ENCODE results near the gene TRNAU1AP.
"Not testable (repeated sequence)": the region's sequence is repeated elsewhere in the genome, so short reads cannot be mapped to it uniquely, and the experiment has no call there.

DNA sequence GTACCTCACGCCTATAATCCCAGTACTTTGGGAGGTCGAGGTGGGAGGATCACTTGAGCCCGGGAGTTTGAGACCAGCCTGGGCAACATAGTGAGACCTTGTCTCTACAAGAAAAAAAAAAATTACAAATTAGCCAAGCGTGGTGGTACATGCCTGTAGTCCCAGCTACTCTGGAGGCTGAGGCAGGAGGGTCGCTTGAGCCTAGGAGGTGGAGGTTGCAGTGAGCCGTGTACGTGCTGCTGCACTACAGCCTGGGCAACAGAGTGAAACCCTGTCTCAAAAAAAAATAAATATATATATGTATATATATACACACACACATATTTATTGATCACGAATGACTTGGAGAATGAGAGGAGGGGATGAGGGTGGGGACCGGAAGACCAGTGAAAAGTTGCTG lies 30.3 kb upstream of the TRNAU1AP start:
- TF ChIP-seq GABPA (IDR thresholded peaks at IDR 0.05; ENCODE audit: low read depth, low read length); GABPA (CRISPR knock-in tag; IDR thresholded peaks at IDR 0.05; ENCODE audit: low read depth); KDM4B (CRISPR knock-in tag; IDR thresholded peaks at IDR 0.05); POLR2A (IDR thresholded peaks at IDR 0.05; ENCODE audit: insufficient read depth in 1 of 2, low read depth in 2 of 2, low read length in 2 of 2); ZNF772 (CRISPR knock-in tag; IDR thresholded peaks at IDR 0.05); CTCF (CRISPR knock-in tag; IDR thresholded peaks at IDR 0.05); ZNF253 (CRISPR knock-in tag; IDR thresholded peaks at IDR 0.05; ENCODE audit: borderline replicate concordance); EZH2 (conservative IDR thresholded peaks at IDR 0.05; ENCODE audit: low read depth, low read length); ZNF775 (CRISPR knock-in tag; IDR thresholded peaks at IDR 0.05; ENCODE audit: borderline replicate concordance); ELF4 (CRISPR knock-in tag; IDR thresholded peaks at IDR 0.05; ENCODE audit: borderline replicate concordance); NFIC (IDR thresholded peaks at IDR 0.05; ENCODE audit: low read length); IRF2 (CRISPR knock-in tag; IDR thresholded peaks at IDR 0.05); MLX (CRISPR knock-in tag; IDR thresholded peaks at IDR 0.05); NFYB (CRISPR knock-in tag; IDR thresholded peaks at IDR 0.05); SIN3A (IDR thresholded peaks at IDR 0.05; ENCODE audit: borderline replicate concordance, low read depth, low read length): not testable (repeated sequence)
